ENCODE data around the gene NET1.

NET1 gene

GRCh38 chr10:5445006-5445405 is 32.6 kb downstream of the NET1 start:
- TF ChIP-seq CTCF (conservative IDR thresholded peaks at IDR 0.05; ENCODE audit: low read depth, low read length) = no peak
- Histone ChIP-seq H3K36me3 (ENCODE audit: insufficient read depth) (no peaks in the 10 kb centered on the region), H3K4me1 (ENCODE audit: low read depth, poor library complexity, severe bottlenecking) (peaks cover 63% of the 10 kb centered on the region), H3K27me3 (ENCODE audit: insufficient read depth, low read depth) (no peaks in the 10 kb centered on the region), H3K4me2 (no peak overlapping the region), H3K79me2 (ENCODE audit: insufficient read depth, low read depth) (peaks cover 45% of the 10 kb centered on the region), H3K4me3 (IDR thresholded peaks at IDR 0.05; ENCODE audit: insufficient read depth, low read depth, low read length) (no peak overlapping the region), H3K9ac (no peak overlapping the region), H4K20me1 (ENCODE audit: insufficient read depth) (no peaks in the 10 kb centered on the region), H3K27ac (no peak overlapping the region), H2AFZ (ENCODE audit: low read depth) (no peak overlapping the region)

DNA sequence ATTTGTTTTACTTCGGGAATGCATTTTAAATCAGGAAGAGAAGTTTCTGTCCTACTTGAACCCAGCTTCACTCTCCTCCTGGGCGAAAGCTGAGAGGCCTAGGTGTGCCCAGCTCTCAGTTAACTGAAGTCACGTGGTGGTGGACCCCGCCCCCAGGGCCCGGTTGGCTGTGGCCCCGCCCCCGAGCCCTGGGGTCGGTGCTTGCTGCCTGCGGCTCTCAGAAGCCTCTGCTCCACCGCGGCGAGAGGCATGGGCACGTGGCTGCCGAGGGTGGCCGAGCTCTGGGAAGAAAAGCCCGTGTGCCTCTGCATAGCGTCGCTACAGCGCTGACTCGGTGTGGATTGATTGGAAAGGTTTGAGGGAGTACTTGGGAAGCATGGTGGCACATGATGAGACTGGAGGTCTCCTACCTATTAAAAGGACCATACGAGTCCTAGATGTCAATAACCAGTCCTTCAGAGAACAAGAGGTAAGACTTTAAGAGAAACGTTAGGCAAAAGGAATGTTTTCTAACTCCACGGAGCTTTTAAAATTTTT is 34.1 kb downstream of the NET1 start:
- no peaks in the 10 kb centered on the region for H3K36me3 ChIP-seq (ENCODE audit: insufficient read depth)
- H3K79me2 ChIP-seq (ENCODE audit: insufficient read depth, low read depth) = peaks cover 54% of the 10 kb centered on the region
- H3K27ac ChIP-seq = peak overlapping the region; percentile 39; the same call in 1 of the 2 replicates
- TF ChIP-seq CTCF (conservative IDR thresholded peaks at IDR 0.05; ENCODE audit: low read depth, low read length) = no peak
- H2AFZ ChIP-seq (ENCODE audit: low read depth) = no peak overlapping the region
- H3K9ac ChIP-seq = peak overlapping the region; percentile 36; the same call in 1 of the 2 replicates
- peak overlapping the region; percentile 49 for H3K4me2 ChIP-seq
- no peak overlapping the region for H3K4me3 ChIP-seq (IDR thresholded peaks at IDR 0.05; ENCODE audit: insufficient read depth, low read depth, low read length)
- H4K20me1 ChIP-seq (ENCODE audit: insufficient read depth) = no peaks in the 10 kb centered on the region
- peaks cover 63% of the 10 kb centered on the region for H3K4me1 ChIP-seq (ENCODE audit: low read depth, poor library complexity, severe bottlenecking)
- no peaks in the 10 kb centered on the region for H3K27me3 ChIP-seq (ENCODE audit: insufficient read depth, low read depth)

GRCh38 chr10:5447056-5447455 is 34.7 kb downstream of the NET1 start:
- H3K27me3 ChIP-seq (ENCODE audit: insufficient read depth, low read depth) = no peaks in the 10 kb centered on the region
- no peak for TF ChIP-seq CTCF (conservative IDR thresholded peaks at IDR 0.05; ENCODE audit: low read depth, low read length)
- peaks cover 57% of the 10 kb centered on the region for H3K4me1 ChIP-seq (ENCODE audit: low read depth, poor library complexity, severe bottlenecking)
- H3K4me3 ChIP-seq (IDR thresholded peaks at IDR 0.05; ENCODE audit: insufficient read depth, low read depth, low read length) = no peak overlapping the region
- H3K9ac ChIP-seq = peak overlapping the region; percentile 36; the same call in 1 of the 2 replicates
- no peaks in the 10 kb centered on the region for H3K36me3 ChIP-seq (ENCODE audit: insufficient read depth)
- no peak overlapping the region for H2AFZ ChIP-seq (ENCODE audit: low read depth)
- H3K27ac ChIP-seq = peak overlapping the region; percentile 39
- H3K79me2 ChIP-seq (ENCODE audit: insufficient read depth, low read depth) = peaks cover 54% of the 10 kb centered on the region
- H4K20me1 ChIP-seq (ENCODE audit: insufficient read depth) = no peaks in the 10 kb centered on the region
- H3K4me2 ChIP-seq = peak overlapping the region; percentile 49

DNA sequence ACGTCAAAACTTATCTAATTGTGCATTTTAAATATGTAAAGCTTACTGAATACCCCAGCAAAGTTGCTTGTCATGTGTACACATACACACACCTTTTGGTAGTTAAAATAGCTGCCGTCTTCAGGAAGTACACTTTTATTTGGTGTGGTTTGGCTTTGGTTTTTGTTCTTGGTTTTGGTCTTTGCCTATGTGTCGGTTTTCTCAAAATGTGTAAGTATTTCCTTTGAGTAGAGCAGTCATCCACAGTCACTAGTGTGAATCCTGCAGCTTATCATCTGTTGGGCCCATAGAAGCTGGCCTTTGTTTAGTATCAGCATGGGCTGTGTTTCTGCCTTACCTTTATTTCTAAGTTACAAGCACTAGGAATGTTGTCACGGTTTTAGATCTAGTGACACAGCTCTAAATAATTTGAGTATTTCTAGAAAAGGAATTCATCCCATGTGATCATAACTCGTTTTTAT is 35.3 kb downstream of the NET1 start:
- H3K27me3 ChIP-seq (ENCODE audit: insufficient read depth, low read depth) = no peaks in the 10 kb centered on the region
- H3K27ac ChIP-seq = peak overlapping the region; percentile 39
- TF ChIP-seq CTCF (conservative IDR thresholded peaks at IDR 0.05; ENCODE audit: low read depth, low read length) = no peak
- peaks cover 49% of the 10 kb centered on the region for H3K79me2 ChIP-seq (ENCODE audit: insufficient read depth, low read depth)
- peaks cover 51% of the 10 kb centered on the region for H3K4me1 ChIP-seq (ENCODE audit: low read depth, poor library complexity, severe bottlenecking)
- peak overlapping the region; percentile 49 for H3K4me2 ChIP-seq
- no peak overlapping the region for H3K4me3 ChIP-seq (IDR thresholded peaks at IDR 0.05; ENCODE audit: insufficient read depth, low read depth, low read length)
- 0 out of 2 replicates have a peak, but pooled peaks cover 4% of the 10 kb centered on the region for H3K36me3 ChIP-seq (ENCODE audit: insufficient read depth)
- H4K20me1 ChIP-seq (ENCODE audit: insufficient read depth) = no peaks in the 10 kb centered on the region
- no peak overlapping the region for H3K9ac ChIP-seq
- H2AFZ ChIP-seq (ENCODE audit: low read depth) = no peak overlapping the region

Measured in KMS-11 (cell line).